Lower lobe of right lung (tissue), 2 donors: ENCODE measurements around the gene TCF15. TPM values are rescaled to one million over a fixed set of nuclear protein-coding genes. Genes with fewer than 3 reads are reported as not detected.

Source experiments
- ATAC-seq, 2 donors: fragments of 200-7000 bp; cut with Tn5 transposase; one replicate each; pipeline ENCODE4 v1.9.1; 2020 to 2022; ENCODE audit warnings: mild to moderate bottlenecking in 2 of 2, moderate library complexity in 2 of 2
- DNase-seq: peaks from one replicate; pipeline ENCODE4 v3.0.0-alpha.2; 2020
- H3K27ac ChIP-seq: fragments of 200-600 bp; one replicate; pipeline ENCODE4 v1.8.0; 2022
- H3K27me3 ChIP-seq: fragments of 200-600 bp; one replicate; pipeline ENCODE4 v1.8.0; 2022; ENCODE audit warnings: low read depth
- H3K36me3 ChIP-seq: fragments of 200-600 bp; one replicate; pipeline ENCODE4 v1.8.0; 2022; ENCODE audit warnings: mild to moderate bottlenecking
- H3K4me1 ChIP-seq: fragments of 200-600 bp; one replicate; pipeline ENCODE4 v1.8.0; 2022
- H3K4me3 ChIP-seq: fragments of 200-600 bp; one replicate; pipeline ENCODE4 v1.8.0; 2022; ENCODE audit warnings: mild to moderate bottlenecking
- H3K9me3 ChIP-seq: fragments of 200-600 bp; one replicate; pipeline ENCODE4 v1.8.0; 2022
- CTCF ChIP-seq: fragments of 200-600 bp; IDR thresholded peaks from one replicate; pipeline ENCODE4 v1.8.0; 2022; ENCODE audit warnings: antibody characterized with exemption, mild to moderate bottlenecking
- intact Hi-C: fragments of 100-400 bp; cut with DNase I; formaldehyde crosslinking; loops from one replicate; pipeline ENCODE4 v1.11.0; 2022
- total RNA-seq: library from RNA; stranded (reverse); fragmentation: NEBNext Ultra II Directional; extraction: Animal tissue kit (Norgen Biotek cat#: 25700); gene quantifications from one replicate; pipeline ENCODE4 v1.2.1, GENCODE V29; 2021
- donor health status: DM: no; HTN: yes; CAD: no; lungs with severe emphysema.

Gene TCF15
- total RNA-seq, 1 donor from 2014 or later = 0.65 TPM

- intact Hi-C loops = no loop called here
- no peak for TF ChIP-seq CTCF
- H3K27me3 ChIP-seq = no peaks in the 10 kb centered on the region
- no peaks in the 10 kb centered on the region for H3K4me1 ChIP-seq
- H3K4me3 ChIP-seq = no peak overlapping the region
- no peak for ATAC-seq
- no peaks in the 10 kb centered on the region for H3K36me3 ChIP-seq
- no peaks in the 10 kb centered on the region for H3K9me3 ChIP-seq
- no peak overlapping the region for H3K27ac ChIP-seq
- DNase-seq = no peak
Observed at GRCh38 chr20:600736-601135, 9.4 kb downstream of the TCF15 start.

- ATAC-seq (no peak), DNase-seq (no peak)
- TF ChIP-seq CTCF = no peak
- Histone ChIP-seq H3K9me3 (no peaks in the 10 kb centered on the region), H3K4me3 (no peak overlapping the region), H3K27ac (no peak overlapping the region), H3K4me1 (no peaks in the 10 kb centered on the region), H3K27me3 (no peaks in the 10 kb centered on the region), H3K36me3 (no peaks in the 10 kb centered on the region)
- intact Hi-C loops = no loop called here
Observed at GRCh38 chr20:600141-600540, 10.0 kb downstream of the TCF15 start.

GRCh38 chr20:598133-598850 lies 11.8 kb downstream of the TCF15 start:
- Histone ChIP-seq H3K27ac (no peak overlapping the region), H3K4me1 (no peaks in the 10 kb centered on the region), H3K9me3 (no peaks in the 10 kb centered on the region), H3K27me3 (no peaks in the 10 kb centered on the region), H3K36me3 (no peaks in the 10 kb centered on the region), H3K4me3 (no peak overlapping the region)
- ATAC-seq (no peak), DNase-seq (no peak)
- TF ChIP-seq CTCF = no peak
- intact Hi-C loops = no loop called here

- Histone ChIP-seq H3K9me3 (no peaks in the 10 kb centered on the region), H3K36me3 (no peaks in the 10 kb centered on the region), H3K27me3 (no peaks in the 10 kb centered on the region), H3K27ac (no peak overlapping the region), H3K4me3 (no peak overlapping the region), H3K4me1 (no peaks in the 10 kb centered on the region)
- TF ChIP-seq CTCF = no peak
- DNase-seq (no peak), ATAC-seq (no peak)
- intact Hi-C loops = no loop called here
Observed at GRCh38 chr20:597560-597959, 12.5 kb downstream of the TCF15 start.

- intact Hi-C loops = no loop called here
- ATAC-seq = no peak
- H3K4me3 ChIP-seq = no peak overlapping the region
- no peaks in the 10 kb centered on the region for H3K27me3 ChIP-seq
- no peaks in the 10 kb centered on the region for H3K9me3 ChIP-seq
- no peak for TF ChIP-seq CTCF
- H3K36me3 ChIP-seq = no peaks in the 10 kb centered on the region
- DNase-seq = no peak
- no peaks in the 10 kb centered on the region for H3K4me1 ChIP-seq
- no peak overlapping the region for H3K27ac ChIP-seq
Observed at GRCh38 chr20:595330-596308, 14.5 kb downstream of the TCF15 start.
